A172 (cell line): ENCODE data around the gene STK32C. TPM values are rescaled to one million over a fixed set of nuclear protein-coding genes. Genes with fewer than 3 reads are reported as not detected.
A peak's percentile ranks its signal among the peaks of the same experiment; 100 is the strongest.
"Not testable (repeated sequence)": the region's sequence is repeated elsewhere in the genome, so short reads cannot be mapped to it uniquely, and the experiment has no call there.

ENCODE experiments used
- DNase-seq: peaks from one replicate; pipeline ENCODE4 v3.0.0-alpha.2; 2015; ENCODE audit warnings: low spot score
- total RNA-seq: library from RNA; depleted of rRNA; stranded (reverse); fragments of >200 nt; shearing (Covaris generic); gene quantifications from 2 replicates; pipeline ENCODE4 v1.2.3, GENCODE V29; 2014

STK32C gene
- total RNA-seq, 1 experiment from 2014 or later: 23.0 TPM

- DNase-seq: peak; percentile 76
Observed at GRCh38 chr10:132319853-132320653, 12.3 kb upstream of the STK32C start.

- DNase-seq: not testable (repeated sequence)
Observed at GRCh38 chr10:132317477-132317876, 9.7 kb upstream of the STK32C start.

- DNase-seq: no peak
Observed at GRCh38 chr10:132316133-132316532, 8.4 kb upstream of the STK32C start.

- DNase-seq: not testable (repeated sequence)
Observed at GRCh38 chr10:132314881-132315280, 7.1 kb upstream of the STK32C start.

GRCh38 chr10:132314336-132314735 lies 6.6 kb upstream of the STK32C start:
- no peak for DNase-seq

GRCh38 chr10:132313865-132314264 lies 6.1 kb upstream of the STK32C start:
- DNase-seq: no peak

GRCh38 chr10:132313305-132313704 lies 5.6 kb upstream of the STK32C start:
- DNase-seq: no peak

GRCh38 chr10:132311338-132311939 lies 3.7 kb upstream of the STK32C start:
- no peak for DNase-seq

GRCh38 chr10:132310701-132311337 lies 3.1 kb upstream of the STK32C start:
- no peak for DNase-seq

GRCh38 chr10:132309879-132310591 lies 2.3 kb upstream of the STK32C start:
- DNase-seq: no peak

GRCh38 chr10:132309471-132309865 lies 1.7 kb upstream of the STK32C start:
- DNase-seq: no peak

GRCh38 chr10:132308587-132309470 lies 1.1 kb upstream of the STK32C start:
- DNase-seq: no peak

GRCh38 chr10:132306864-132307751 lies 642 bp downstream of the STK32C start:
- DNase-seq: no peak

GRCh38 chr10:132306343-132306685 lies 1.4 kb downstream of the STK32C start:
- no peak for DNase-seq

GRCh38 chr10:132305654-132306342 lies 2.0 kb downstream of the STK32C start:
- no peak for DNase-seq

GRCh38 chr10:132304756-132305509 lies 2.8 kb downstream of the STK32C start:
- no peak for DNase-seq

- no peak for DNase-seq
Observed at GRCh38 chr10:132303361-132304115, 4.2 kb downstream of the STK32C start.
